Kidney glomerular epithelial cell (primary cell): ENCODE results near the gene YTHDC1.
"Not testable (repeated sequence)": the region's sequence is repeated elsewhere in the genome, so short reads cannot be mapped to it uniquely, and the experiment has no call there.

Experiments used
- DNase-seq: peaks from one replicate; lab custom pipeline; 2025; lab: John Stamatoyannopoulos, UW

Gene YTHDC1

GRCh38 chr4:68349649-68350360 lies at the start of gene YTHDC1:
Gene YTHDC1, minus strand, starts transcription at chr4:68350090. Its CDS starts 337 bp downstream, at chr4:68349753.
- peak; percentile 87 for DNase-seq

GRCh38 chr4:68399306-68399705 lies 49.4 kb upstream of the YTHDC1 start:
- no peak for DNase-seq

- DNase-seq = no peak
These were observed 46.9 kb upstream of the YTHDC1 start for GRCh38 chr4:68396756-68397155.

GRCh38 chr4:68391436-68391835 lies 41.5 kb upstream of the YTHDC1 start:
- no peak for DNase-seq

- no peak for DNase-seq
These were observed 40.5 kb upstream of the YTHDC1 start for GRCh38 chr4:68390205-68390935.

GRCh38 chr4:68389386-68389913 lies 39.6 kb upstream of the YTHDC1 start:
- DNase-seq = not testable (repeated sequence)

GRCh38 chr4:68388347-68388865 lies 38.5 kb upstream of the YTHDC1 start:
- no peak for DNase-seq

GRCh38 chr4:68385267-68385666 lies 35.4 kb upstream of the YTHDC1 start:
- DNase-seq = no peak

- no peak for DNase-seq
These were observed 33.2 kb upstream of the YTHDC1 start for GRCh38 chr4:68383115-68383514.

GRCh38 chr4:68378226-68378625 lies 28.3 kb upstream of the YTHDC1 start:
- DNase-seq = no peak

- peak; percentile 66 for DNase-seq
These were observed 26.0 kb upstream of the YTHDC1 start for GRCh38 chr4:68375667-68376559.

- peak; percentile 44 for DNase-seq
These were observed 23.6 kb upstream of the YTHDC1 start for GRCh38 chr4:68373513-68373912.

- DNase-seq = no peak
These were observed 22.7 kb upstream of the YTHDC1 start for GRCh38 chr4:68372588-68372987.

GRCh38 chr4:68369142-68369805 lies 19.4 kb upstream of the YTHDC1 start:
- DNase-seq = peak; percentile 90

GRCh38 chr4:68368691-68369131 lies 18.8 kb upstream of the YTHDC1 start:
- DNase-seq = peak; percentile 80

- DNase-seq = peak; percentile 54
These were observed 17.9 kb upstream of the YTHDC1 start for GRCh38 chr4:68367835-68368234.

- DNase-seq = peak; percentile 61
These were observed 16.7 kb upstream of the YTHDC1 start for GRCh38 chr4:68366600-68366999.

GRCh38 chr4:68365068-68365467 lies 15.2 kb upstream of the YTHDC1 start:
- DNase-seq = no peak

- DNase-seq = peak; percentile 43
These were observed 11.3 kb upstream of the YTHDC1 start for GRCh38 chr4:68361146-68361589.

- peak; percentile 44 for DNase-seq
These were observed 10.5 kb upstream of the YTHDC1 start for GRCh38 chr4:68360231-68360968.
